NB4 (cell line): ENCODE data around the gene SLC25A25.

Source experiments
- MYC ChIP-seq: IDR thresholded peaks from 2 replicates; pipeline ENCODE4 v1.6.1; 2011; ENCODE audit warnings: low read depth, low read length
- POLR2A ChIP-seq: IDR thresholded peaks from 2 replicates; pipeline ENCODE4 v1.6.1; 2011; ENCODE audit warnings: mild to moderate bottlenecking; ENCODE audit not compliant: insufficient read length; ENCODE audit errors: extremely low read depth
- TF ChIP-seq, protein P1 (sequence below): IDR thresholded peaks from one replicate; pipeline ENCODE4 v1.5.1; 2012; ENCODE audit warnings: low read depth, low read length

GRCh38 chr9:128042043-128042442 is 26.0 kb upstream of the SLC25A25 start:
- TF ChIP-seq, protein P1, sequence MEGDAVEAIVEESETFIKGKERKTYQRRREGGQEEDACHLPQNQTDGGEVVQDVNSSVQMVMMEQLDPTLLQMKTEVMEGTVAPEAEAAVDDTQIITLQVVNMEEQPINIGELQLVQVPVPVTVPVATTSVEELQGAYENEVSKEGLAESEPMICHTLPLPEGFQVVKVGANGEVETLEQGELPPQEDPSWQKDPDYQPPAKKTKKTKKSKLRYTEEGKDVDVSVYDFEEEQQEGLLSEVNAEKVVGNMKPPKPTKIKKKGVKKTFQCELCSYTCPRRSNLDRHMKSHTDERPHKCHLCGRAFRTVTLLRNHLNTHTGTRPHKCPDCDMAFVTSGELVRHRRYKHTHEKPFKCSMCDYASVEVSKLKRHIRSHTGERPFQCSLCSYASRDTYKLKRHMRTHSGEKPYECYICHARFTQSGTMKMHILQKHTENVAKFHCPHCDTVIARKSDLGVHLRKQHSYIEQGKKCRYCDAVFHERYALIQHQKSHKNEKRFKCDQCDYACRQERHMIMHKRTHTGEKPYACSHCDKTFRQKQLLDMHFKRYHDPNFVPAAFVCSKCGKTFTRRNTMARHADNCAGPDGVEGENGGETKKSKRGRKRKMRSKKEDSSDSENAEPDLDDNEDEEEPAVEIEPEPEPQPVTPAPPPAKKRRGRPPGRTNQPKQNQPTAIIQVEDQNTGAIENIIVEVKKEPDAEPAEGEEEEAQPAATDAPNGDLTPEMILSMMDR, result no peak
- TF ChIP-seq MYC, result no peak
- no peak for TF ChIP-seq POLR2A
